ENCODE measurements around the gene EFHC1. TPM values are rescaled to one million over a fixed set of nuclear protein-coding genes. Genes with fewer than 3 reads are reported as not detected.

The EFHC1 gene
- total and polyA plus RNA-seq, 12 donors = 3.3 to 14.3 (median 5.8) TPM

- DNase-seq (no peak), ATAC-seq (no peak)
- TF ChIP-seq, protein P1, sequence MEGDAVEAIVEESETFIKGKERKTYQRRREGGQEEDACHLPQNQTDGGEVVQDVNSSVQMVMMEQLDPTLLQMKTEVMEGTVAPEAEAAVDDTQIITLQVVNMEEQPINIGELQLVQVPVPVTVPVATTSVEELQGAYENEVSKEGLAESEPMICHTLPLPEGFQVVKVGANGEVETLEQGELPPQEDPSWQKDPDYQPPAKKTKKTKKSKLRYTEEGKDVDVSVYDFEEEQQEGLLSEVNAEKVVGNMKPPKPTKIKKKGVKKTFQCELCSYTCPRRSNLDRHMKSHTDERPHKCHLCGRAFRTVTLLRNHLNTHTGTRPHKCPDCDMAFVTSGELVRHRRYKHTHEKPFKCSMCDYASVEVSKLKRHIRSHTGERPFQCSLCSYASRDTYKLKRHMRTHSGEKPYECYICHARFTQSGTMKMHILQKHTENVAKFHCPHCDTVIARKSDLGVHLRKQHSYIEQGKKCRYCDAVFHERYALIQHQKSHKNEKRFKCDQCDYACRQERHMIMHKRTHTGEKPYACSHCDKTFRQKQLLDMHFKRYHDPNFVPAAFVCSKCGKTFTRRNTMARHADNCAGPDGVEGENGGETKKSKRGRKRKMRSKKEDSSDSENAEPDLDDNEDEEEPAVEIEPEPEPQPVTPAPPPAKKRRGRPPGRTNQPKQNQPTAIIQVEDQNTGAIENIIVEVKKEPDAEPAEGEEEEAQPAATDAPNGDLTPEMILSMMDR (IDR thresholded peaks at IDR 0.05) = no peak
- no peak overlapping the region for H3K4me3 ChIP-seq
- peaks cover 0 to 2% (median 0%) of the 10 kb centered on the region in 7 donors for H3K27me3 ChIP-seq
- peaks cover 0 to 18% (median 3%) of the 10 kb centered on the region in 9 donors for H3K4me1 ChIP-seq
- no peaks in the 10 kb centered on the region for H3K36me3 ChIP-seq
- H3K9me3 ChIP-seq = no peaks in the 10 kb centered on the region
- intact Hi-C loops (cut with DNase I) = loop anchor here in 3 of 10 donors (5.0 to 10.0 kb wide), 3 partner anchors 185 to 583 kb away; partner anchors contain the start of gene GSTA4 (in 1 of the 3)
- H3K27ac ChIP-seq = no peak overlapping the region
- 92 to 94% methylated on average over 4 of the region's 4 CpGs for WGBS, 2 donors
These were observed 8.2 kb upstream of the EFHC1 start for GRCh38 chr6:52411911-52412310.

- peaks cover 0 to 2% (median 0%) of the 10 kb centered on the region in 7 donors for H3K27me3 ChIP-seq
- H3K9me3 ChIP-seq = no peaks in the 10 kb centered on the region
- no peak overlapping the region for H3K27ac ChIP-seq
- DNase-seq = no peak
- 90 to 95% methylated on average over 1 of the region's 1 CpG for WGBS, 2 donors
- no peak overlapping the region for H3K4me3 ChIP-seq
- intact Hi-C loops (cut with DNase I) = loop anchor here in 9 of 10 donors (5.0 to 10.0 kb wide), 6 partner anchors 87 to 579 kb away; partner anchors contain the start of genes TRAM2 (in 6 of the 9) and GSTA4 (in 1 of the 9)
- H3K4me1 ChIP-seq = peaks cover 0 to 41% (median 18%) of the 10 kb centered on the region in 9 donors
- TF ChIP-seq, protein P1 (IDR thresholded peaks at IDR 0.05) = no peak
- H3K36me3 ChIP-seq = no peaks in the 10 kb centered on the region
- ATAC-seq = no peak
These were observed 4.8 kb upstream of the EFHC1 start for GRCh38 chr6:52415333-52415732.

GRCh38 chr6:52415917-52416628 lies 4.1 kb upstream of the EFHC1 start:
- TF ChIP-seq, protein P1 (IDR thresholded peaks at IDR 0.05) = no peak

GRCh38 chr6:52416629-52417151 lies 3.5 kb upstream of the EFHC1 start:
- no peaks in the 10 kb centered on the region for H3K36me3 ChIP-seq
- H3K27me3 ChIP-seq = peaks cover 0 to 2% (median 0%) of the 10 kb centered on the region in 7 donors
- peaks cover 0 to 53% (median 23%) of the 10 kb centered on the region in 9 donors for H3K4me1 ChIP-seq
- DNase-seq (peak in 1 of 2 donors; percentile 53), ATAC-seq (peak in 5 of 8 donors; percentile 20 to 52 (median 32))
- WGBS, 2 donors = 2 to 3% methylated on average over 1 of the region's 1 CpG
- no peaks in the 10 kb centered on the region for H3K9me3 ChIP-seq
- TF ChIP-seq, protein P1 (IDR thresholded peaks at IDR 0.05) = peak; percentile 74 to 91 (median 83)
- intact Hi-C loops (cut with DNase I) = loop anchor here (1.0 to 10.0 kb wide), 14 partner anchors 82 to 578 kb away; partner anchors contain the start of genes TRAM2 (in 7 of the 10) and GSTA4 (in 1 of the 10)
- no peak overlapping the region for H3K4me3 ChIP-seq
- H3K27ac ChIP-seq = peak overlapping the region; percentile 34 to 94 (median 86)

More at GRCh38 chr6:52415917-52416628, 4.1 kb upstream of the EFHC1 start:
- H3K27ac ChIP-seq = peak overlapping the region in 1 of 10 donors; percentile 85
- DNase-seq (no peak), ATAC-seq (no peak)
- H3K27me3 ChIP-seq = peaks cover 0 to 2% (median 0%) of the 10 kb centered on the region in 7 donors
- H3K4me1 ChIP-seq = peaks cover 0 to 48% (median 21%) of the 10 kb centered on the region in 9 donors
- no peaks in the 10 kb centered on the region for H3K9me3 ChIP-seq
- H3K4me3 ChIP-seq = no peak overlapping the region
- WGBS, 2 donors = 64 to 65% methylated on average over 6 of the region's 6 CpGs
- intact Hi-C loops (cut with DNase I) = loop anchor here (1.0 to 10.0 kb wide), 14 partner anchors 83 to 579 kb away; partner anchors contain the start of genes TRAM2 (in 7 of the 10) and GSTA4 (in 1 of the 10)
- H3K36me3 ChIP-seq = no peaks in the 10 kb centered on the region
